Activated CD4-positive, alpha-beta memory T cell treated with anti-CD3 and anti-CD28 coated beads for 36 hours (primary cell): Measurements from ENCODE around the gene HIRIP3. TPM values are rescaled to one million over a fixed set of nuclear protein-coding genes. Genes with fewer than 3 reads are reported as not detected.

Source experiments
- CTCF ChIA-PET: fragments of 350-600 bp; sonication (Branson Sonifier 250); formaldehyde crosslinking; loops from one replicate; lab custom pipeline; 2021; ENCODE audit warnings: antibody characterized with exemption, inconsistent platforms; lab: Charles Lee
- POLR2A ChIA-PET: fragments of 350-600 bp; sonication (Branson Sonifier 250); formaldehyde crosslinking; loops from one replicate; lab custom pipeline; 2021; ENCODE audit warnings: antibody characterized with exemption; lab: Charles Lee
- DNase-seq: peaks from one replicate; pipeline ENCODE4 v3.0.0-alpha.2; 2020
- H3K27ac Mint-ChIP-seq: one replicate; pipeline ENCODE4 v1.8.0; 2021; ENCODE audit warnings: mixed read lengths
- H3K27me3 Mint-ChIP-seq: one replicate; pipeline ENCODE4 v1.8.0; 2021; ENCODE audit warnings: mixed read lengths
- H3K36me3 Mint-ChIP-seq: one replicate; pipeline ENCODE4 v1.8.0; 2021; ENCODE audit warnings: mixed read lengths
- H3K4me1 Mint-ChIP-seq: one replicate; pipeline ENCODE4 v1.8.0; 2021; ENCODE audit warnings: low read depth, mixed read lengths
- H3K4me3 Mint-ChIP-seq: one replicate; pipeline ENCODE4 v1.8.0; 2021; ENCODE audit warnings: mild to moderate bottlenecking, mixed read lengths
- H3K9me3 Mint-ChIP-seq: one replicate; pipeline ENCODE4 v1.8.0; 2021; ENCODE audit warnings: mixed read lengths
- intact Hi-C: fragments of 100-400 bp; cut with micrococcal nuclease; formaldehyde crosslinking; loops from one replicate; pipeline ENCODE4 v1.15.1; 2023
- total RNA-seq, 2 experiments: library from RNA; stranded (reverse); gene quantifications; one replicate each; pipeline ENCODE4 v1.2.3, GENCODE V29; 2021

HIRIP3 gene
- total RNA-seq, 2 experiments from 2014 or later: 40.5 to 40.6 TPM

DNA sequence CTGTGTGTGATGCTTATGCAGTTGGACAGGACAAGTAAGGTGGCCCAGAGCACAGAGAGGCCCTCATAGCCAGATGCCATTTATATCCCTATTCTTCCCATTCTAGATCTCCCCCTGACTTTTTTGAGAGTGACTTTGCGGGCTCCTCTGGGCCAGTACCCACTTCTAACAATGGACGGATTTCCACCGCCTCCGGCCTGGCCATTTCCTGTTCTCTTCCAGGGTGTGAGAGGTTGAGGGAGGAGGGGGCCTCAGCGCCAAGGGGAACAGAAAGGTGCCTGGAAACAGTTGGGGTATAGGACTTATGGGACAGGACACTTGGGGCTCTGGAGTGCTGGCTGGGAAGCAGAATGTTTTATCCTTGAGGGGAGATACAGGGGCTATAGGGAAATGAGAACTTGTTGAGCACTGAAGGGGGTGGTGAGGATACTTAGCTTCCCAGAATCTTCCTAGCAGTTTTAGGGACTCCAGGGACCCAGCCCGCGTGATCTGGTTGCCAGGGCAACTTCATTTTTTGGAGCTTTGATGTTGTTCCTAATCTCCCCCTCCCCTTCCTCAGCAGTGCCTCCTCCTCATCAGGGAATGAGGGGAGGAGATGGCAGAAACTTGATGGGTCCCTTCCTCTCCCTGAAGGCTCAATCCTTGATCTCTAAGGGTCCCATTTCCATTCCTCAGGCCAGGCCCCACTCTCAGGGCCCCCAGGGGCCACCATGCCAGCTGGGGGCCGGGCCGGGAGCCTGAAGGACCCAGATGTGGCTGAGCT is 18.2 kb downstream of the HIRIP3 start:
- intact Hi-C loops: no loop called here
- no peak overlapping the region for H3K4me3 Mint-ChIP-seq
- H3K36me3 Mint-ChIP-seq: peaks cover 30% of the 10 kb centered on the region
- H3K27ac Mint-ChIP-seq: no peak overlapping the region
- ChIA-PET CTCF (interaction anchor here (1.5 to 2.0 kb wide), 3 partner anchors 16 to 277 kb away, joined by 3 to 5 read pairs (median 5); partner anchors contain the start of genes MVP and TMEM219), POLR2A (no interaction called here)
- H3K27me3 Mint-ChIP-seq: no peaks in the 10 kb centered on the region
- H3K9me3 Mint-ChIP-seq: peaks cover 6% of the 10 kb centered on the region
- no peak for DNase-seq
- peaks cover 34% of the 10 kb centered on the region for H3K4me1 Mint-ChIP-seq

DNA sequence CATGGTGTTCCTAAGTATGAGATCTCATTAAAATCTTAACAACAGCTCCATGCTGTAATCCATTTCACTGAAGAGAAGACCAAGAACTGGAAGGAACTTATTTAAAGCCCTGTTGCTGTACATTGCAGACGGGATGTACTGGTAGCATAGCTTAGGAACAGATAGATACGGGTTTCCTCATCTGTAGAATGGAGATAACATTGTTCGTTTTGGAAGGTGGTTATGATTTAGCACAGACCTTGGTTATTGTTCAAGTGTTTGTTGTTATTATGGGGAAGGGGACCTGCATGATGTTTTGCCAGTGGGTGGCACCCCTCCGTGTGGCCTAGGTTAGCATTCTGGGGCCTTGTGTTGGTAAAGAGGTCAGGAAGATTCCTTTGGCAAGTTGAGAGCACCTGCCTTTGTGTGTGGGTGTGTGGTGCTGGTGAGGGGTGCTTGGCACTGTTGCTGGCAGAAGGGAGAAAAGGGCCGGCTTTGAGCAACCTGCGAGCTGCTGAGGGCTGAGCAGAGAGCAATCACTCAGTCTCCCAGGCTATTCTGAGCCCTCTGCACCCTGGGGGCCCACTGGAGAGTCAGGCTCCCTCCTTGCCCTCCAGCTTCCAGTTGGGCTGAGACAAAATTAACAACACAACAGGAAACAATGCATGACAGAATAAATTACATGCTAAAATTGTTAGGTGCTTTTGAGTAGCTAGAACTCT is 19.5 kb downstream of the HIRIP3 start:
- Mint-ChIP-seq H3K36me3 (peaks cover 30% of the 10 kb centered on the region), H3K27ac (peak overlapping the region; percentile 59), H3K9me3 (peaks cover 6% of the 10 kb centered on the region), H3K4me1 (peaks cover 34% of the 10 kb centered on the region), H3K4me3 (peak overlapping the region; percentile 89), H3K27me3 (no peaks in the 10 kb centered on the region)
- intact Hi-C loops: no loop called here
- ChIA-PET POLR2A (interaction anchor here (0.8 to 2.3 kb wide), 3 partner anchors 49 to 158 kb away, joined by 3 to 8 read pairs (median 6); partner anchors contain the start of genes ALDOA and KCTD13), CTCF (interaction anchor here (0.6 to 2.0 kb wide), 7 partner anchors 11 to 275 kb away, joined by 3 to 6 read pairs (median 3); partner anchors contain the start of genes MVP, TLCD3B and TMEM219)
- DNase-seq: no peak

DNA sequence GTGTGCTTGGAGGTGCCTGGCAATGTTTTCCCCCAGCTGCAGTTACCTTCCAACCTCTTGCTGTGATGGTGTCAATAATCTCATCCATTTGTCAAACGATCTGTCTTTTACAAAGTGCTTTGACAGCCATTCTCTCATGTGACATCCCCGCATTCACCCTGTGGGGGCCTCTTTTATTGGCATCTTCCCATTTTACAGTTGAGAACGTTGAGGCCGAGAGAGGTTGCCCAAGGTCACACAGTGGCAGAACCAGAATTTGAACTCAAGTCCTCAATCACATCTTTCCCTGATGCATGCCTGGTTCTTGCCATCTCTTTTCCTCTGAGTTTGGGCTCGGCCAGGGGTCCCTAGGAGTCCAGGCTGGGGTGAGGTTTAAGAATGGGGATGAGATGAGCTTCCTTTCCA is 20.3 kb downstream of the HIRIP3 start:
- H3K36me3 Mint-ChIP-seq: peaks cover 26% of the 10 kb centered on the region
- intact Hi-C loops: no loop called here
- H3K4me1 Mint-ChIP-seq: peaks cover 34% of the 10 kb centered on the region
- H3K27ac Mint-ChIP-seq: peak overlapping the region; percentile 86
- peak overlapping the region; percentile 89 for H3K4me3 Mint-ChIP-seq
- no peak for DNase-seq
- CTCF ChIA-PET: interaction anchor here (1.1 to 2.0 kb wide), 5 partner anchors 14 to 283 kb away, joined by 3 to 6 read pairs (median 4); partner anchors contain the start of genes TLCD3B and TMEM219
- POLR2A ChIA-PET: interaction anchor here (0.8 to 2.3 kb wide), 3 partner anchors 49 to 148 kb away, joined by 5 to 8 read pairs (median 6); partner anchors contain the start of genes ALDOA and KCTD13
- no peaks in the 10 kb centered on the region for H3K27me3 Mint-ChIP-seq
- peaks cover 6% of the 10 kb centered on the region for H3K9me3 Mint-ChIP-seq

DNA sequence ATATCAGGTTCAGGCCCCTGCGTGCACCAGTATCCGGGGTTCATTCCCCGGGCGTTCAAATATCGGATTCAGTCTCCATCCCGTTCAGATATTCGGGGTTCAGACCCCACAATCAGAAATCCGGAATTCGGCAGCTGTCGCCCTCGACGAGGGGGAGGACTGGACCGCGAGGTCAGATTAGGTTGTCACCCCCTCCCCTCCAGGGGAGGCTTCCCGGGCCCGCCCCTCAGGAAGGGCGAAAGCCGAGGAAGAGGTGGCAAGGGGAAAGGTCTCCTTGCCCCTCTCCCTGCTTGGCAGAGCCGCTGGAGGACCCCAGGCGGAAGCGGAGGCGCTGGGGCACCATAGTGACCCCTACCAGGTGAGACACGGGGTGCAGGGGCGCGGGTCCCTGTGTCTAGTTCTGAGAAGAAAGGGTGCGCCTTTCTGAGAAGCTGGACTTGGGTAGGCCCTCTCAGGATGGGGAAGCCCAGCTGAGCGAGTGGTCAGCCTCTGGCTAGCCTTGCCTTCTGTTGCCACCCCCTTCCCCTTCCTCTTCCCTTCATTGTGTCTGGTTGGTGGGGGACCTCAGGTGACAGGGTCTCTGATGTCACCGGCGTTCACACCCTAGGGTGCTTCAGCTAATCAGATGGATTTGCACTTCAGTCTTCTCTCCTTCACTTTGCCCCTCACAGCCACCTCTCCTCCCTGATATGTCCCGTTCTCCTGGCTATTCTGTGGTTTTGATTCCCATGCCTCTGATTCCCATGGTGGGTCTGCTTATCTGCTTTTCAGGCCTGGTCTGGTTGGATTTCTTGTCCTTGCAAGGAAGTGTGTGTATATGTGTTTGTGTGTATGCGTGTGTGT is 20.9 kb downstream of the HIRIP3 start:
- H3K4me3 Mint-ChIP-seq: peak overlapping the region; percentile 89
- peaks cover 24% of the 10 kb centered on the region for H3K36me3 Mint-ChIP-seq
- peak; percentile 43 for DNase-seq
- H3K27ac Mint-ChIP-seq: peak overlapping the region; percentile 86
- ChIA-PET POLR2A (interaction anchor here (0.6 to 2.3 kb wide), 6 partner anchors 13 to 148 kb away, joined by 3 to 25 read pairs (median 10); partner anchors contain the start of genes ALDOA, HIRIP3, INO80E and KCTD13), CTCF (interaction anchor here (1.0 to 1.7 kb wide), 4 partner anchors 57 to 282 kb away, joined by 3 to 6 read pairs (median 3); partner anchors contain the start of gene TLCD3B)
- intact Hi-C loops: no loop called here
- H3K27me3 Mint-ChIP-seq: no peaks in the 10 kb centered on the region
- peaks cover 34% of the 10 kb centered on the region for H3K4me1 Mint-ChIP-seq
- peaks cover 6% of the 10 kb centered on the region for H3K9me3 Mint-ChIP-seq

DNA sequence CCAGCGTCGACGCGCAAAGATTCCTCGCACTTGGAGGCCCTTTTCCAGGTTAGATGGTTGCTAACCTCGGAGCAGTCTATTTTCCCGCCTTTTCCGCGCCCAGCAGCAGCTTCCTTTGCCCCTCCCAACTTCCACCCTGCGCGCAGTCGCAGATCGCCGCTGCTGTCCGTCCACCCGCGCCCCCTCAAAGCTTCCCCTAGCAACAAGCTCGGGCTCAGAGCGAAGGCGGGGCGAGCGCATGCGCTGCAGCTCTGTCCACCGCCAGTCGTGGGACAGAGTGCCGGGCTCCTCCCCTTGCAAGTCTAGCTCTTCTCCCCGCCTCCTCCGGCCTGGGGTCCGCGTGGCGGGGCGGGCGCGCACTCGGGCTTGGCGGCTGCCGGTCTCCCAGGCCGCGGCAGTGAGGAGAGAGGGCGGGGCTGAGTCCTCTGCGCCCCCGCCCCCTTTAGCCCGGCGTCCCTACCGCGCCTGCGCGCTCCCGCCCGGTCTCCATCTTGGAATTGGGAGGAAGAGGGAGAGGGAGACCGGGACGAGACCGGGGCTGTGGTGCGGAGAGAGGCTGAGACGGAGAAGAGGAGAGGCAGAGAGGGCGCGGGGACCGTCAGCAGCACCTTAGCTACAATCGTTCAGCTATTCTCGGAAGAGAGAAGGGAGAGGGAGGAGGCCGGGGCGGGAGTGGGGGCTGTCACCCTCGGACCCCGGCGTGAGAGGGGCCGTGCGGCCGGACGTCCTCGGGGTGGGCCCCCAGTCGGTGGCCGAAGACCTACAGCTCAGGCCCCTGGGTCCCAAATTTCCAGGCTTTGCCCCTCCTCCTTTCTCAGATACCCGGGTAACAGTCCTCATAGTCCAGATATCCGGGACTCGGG is 21.8 kb downstream of the HIRIP3 start, which contains the start of gene TAOK2:
Gene TAOK2, plus strand, starts transcription at position 485 of the 863 bp plus-strand sequence. CDS start 3,905 bp downstream, outside the sequence.
- peaks cover 24% of the 10 kb centered on the region for H3K36me3 Mint-ChIP-seq
- no peaks in the 10 kb centered on the region for H3K27me3 Mint-ChIP-seq
- H3K9me3 Mint-ChIP-seq: peaks cover 6% of the 10 kb centered on the region
- H3K27ac Mint-ChIP-seq: peak within 1 kb of the TSS; percentile 86
- peaks cover 34% of the 10 kb centered on the region for H3K4me1 Mint-ChIP-seq
- peak; percentile 98 for DNase-seq
- POLR2A ChIA-PET: interaction anchor here (0.6 to 2.3 kb wide), 10 partner anchors 9 to 112 kb away, joined by 3 to 25 read pairs (median 4); partner anchors contain the start of genes HIRIP3, INO80E, KCTD13 and TMEM219
- intact Hi-C loops: loop anchor here (1.0 to 2.0 kb wide), 4 partner anchors 11 to 164 kb away; partner anchors contain the start of genes INO80E, KCTD13 and TMEM219
- CTCF ChIA-PET: interaction anchor here (0.6 to 2.3 kb wide), 10 partner anchors 12 to 436 kb away, joined by 3 to 13 read pairs (median 4); partner anchors contain the start of genes PAGR1 and TMEM219
- H3K4me3 Mint-ChIP-seq: peak within 1 kb of the TSS; percentile 89

DNA sequence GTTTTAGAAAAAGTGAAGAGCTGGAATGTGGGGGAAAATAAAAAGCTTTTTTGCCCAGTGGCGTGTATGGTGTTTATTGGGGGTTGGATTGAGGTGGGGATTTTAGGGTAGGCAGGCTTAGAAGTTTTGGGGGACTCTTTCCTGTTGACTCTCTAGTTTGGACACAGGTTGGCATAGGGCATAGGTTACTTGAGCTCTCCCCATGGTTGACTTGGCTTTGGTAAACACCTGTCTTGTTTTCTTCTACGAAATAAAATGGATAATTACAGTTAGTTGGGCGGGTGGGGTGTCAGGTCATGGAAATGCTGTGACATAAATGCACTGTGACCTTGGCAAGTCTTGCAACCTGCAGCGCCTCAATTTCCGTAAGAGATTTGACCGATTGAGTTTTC is 22.4 kb downstream of the HIRIP3 start:
- no peak for DNase-seq

DNA sequence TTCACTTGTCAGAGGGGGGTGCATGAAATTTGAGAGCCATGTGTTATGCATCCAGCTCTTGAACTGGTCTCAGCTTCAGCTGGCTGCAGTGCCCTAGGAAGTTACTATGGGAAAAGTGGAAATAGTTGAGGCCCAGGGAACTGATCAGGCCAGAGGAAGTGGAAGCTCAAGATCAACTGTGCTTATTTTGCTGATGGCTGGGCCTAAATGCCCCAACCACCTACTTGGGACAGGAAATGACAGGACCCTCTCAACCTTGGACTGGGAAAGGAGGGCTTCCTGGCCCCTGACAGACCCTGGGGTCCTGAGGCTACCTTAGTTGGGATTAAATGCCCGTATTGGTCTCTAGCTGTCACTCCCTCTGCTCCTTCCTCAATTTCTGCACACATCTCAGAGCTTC is 22.9 kb downstream of the HIRIP3 start:
- peak; percentile 9 for DNase-seq
- Mint-ChIP-seq H3K36me3 (peaks cover 24% of the 10 kb centered on the region), H3K4me1 (peaks cover 34% of the 10 kb centered on the region), H3K27ac (peak overlapping the region; percentile 67), H3K4me3 (no peak overlapping the region), H3K9me3 (peaks cover 6% of the 10 kb centered on the region), H3K27me3 (no peaks in the 10 kb centered on the region)
- ChIA-PET CTCF (interaction anchor here (0.8 to 2.3 kb wide), 7 partner anchors 11 to 165 kb away, joined by 3 to 13 read pairs (median 4); partner anchors contain the start of genes KCTD13, PAGR1 and TMEM219), POLR2A (interaction anchor here (1.2 to 2.3 kb wide), 3 partner anchors 8 to 46 kb away, joined by 5 to 25 read pairs (median 13); partner anchors contain the start of genes KCTD13 and TMEM219)
- intact Hi-C loops: loop anchor here (2.0 kb wide), 1 partner anchor 46 kb away; the partner anchor contains the start of gene KCTD13

More for the DNA sequence above, 22.4 kb downstream of the HIRIP3 start:
- Mint-ChIP-seq H3K4me3 (peak overlapping the region; percentile 89), H3K9me3 (peaks cover 6% of the 10 kb centered on the region), H3K4me1 (peaks cover 34% of the 10 kb centered on the region), H3K27ac (peak overlapping the region; percentile 67), H3K27me3 (no peaks in the 10 kb centered on the region), H3K36me3 (peaks cover 24% of the 10 kb centered on the region)
- CTCF ChIA-PET: interaction anchor here (0.6 to 2.3 kb wide), 9 partner anchors 11 to 436 kb away, joined by 3 to 13 read pairs (median 4); partner anchors contain the start of genes KCTD13, PAGR1 and TMEM219
- intact Hi-C loops: loop anchor here (1.0 to 2.0 kb wide), 4 partner anchors 11 to 164 kb away; partner anchors contain the start of genes INO80E, KCTD13 and TMEM219
- POLR2A ChIA-PET: interaction anchor here (0.8 to 2.3 kb wide), 9 partner anchors 9 to 111 kb away, joined by 3 to 25 read pairs (median 5); partner anchors contain the start of genes HIRIP3, INO80E, KCTD13 and TMEM219

DNA sequence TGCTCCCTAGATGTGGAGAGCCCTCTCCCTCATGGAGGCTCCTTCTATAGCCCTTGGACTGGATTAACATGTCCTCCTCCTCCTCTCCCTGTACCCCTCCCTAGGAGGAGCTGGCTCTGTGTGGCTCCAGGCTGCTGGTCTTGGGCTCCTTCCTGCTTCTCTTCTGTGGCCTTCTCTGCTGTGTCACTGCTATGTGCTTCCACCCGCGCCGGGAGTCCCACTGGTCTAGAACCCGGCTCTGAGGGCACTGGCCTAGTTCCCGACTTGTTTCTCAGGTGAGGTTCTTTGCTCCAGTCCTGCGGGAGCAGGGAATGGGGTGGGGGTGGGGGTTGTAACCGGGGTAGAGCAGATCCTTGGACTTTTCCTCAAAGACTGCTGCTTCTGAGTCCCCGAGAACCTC is 24.1 kb downstream of the HIRIP3 start:
- POLR2A ChIA-PET: no interaction called here
- H3K27ac Mint-ChIP-seq: no peak overlapping the region
- peaks cover 24% of the 10 kb centered on the region for H3K4me1 Mint-ChIP-seq
- H3K27me3 Mint-ChIP-seq: no peaks in the 10 kb centered on the region
- H3K9me3 Mint-ChIP-seq: peaks cover 6% of the 10 kb centered on the region
- DNase-seq: no peak
- CTCF ChIA-PET: interaction anchor here (0.6 to 2.3 kb wide), 2 partner anchors 35 to 123 kb away, joined by 3 to 5 read pairs; no protein-coding TSS in a partner anchor
- no peak overlapping the region for H3K4me3 Mint-ChIP-seq
- H3K36me3 Mint-ChIP-seq: peaks cover 24% of the 10 kb centered on the region
- intact Hi-C loops: no loop called here

DNA sequence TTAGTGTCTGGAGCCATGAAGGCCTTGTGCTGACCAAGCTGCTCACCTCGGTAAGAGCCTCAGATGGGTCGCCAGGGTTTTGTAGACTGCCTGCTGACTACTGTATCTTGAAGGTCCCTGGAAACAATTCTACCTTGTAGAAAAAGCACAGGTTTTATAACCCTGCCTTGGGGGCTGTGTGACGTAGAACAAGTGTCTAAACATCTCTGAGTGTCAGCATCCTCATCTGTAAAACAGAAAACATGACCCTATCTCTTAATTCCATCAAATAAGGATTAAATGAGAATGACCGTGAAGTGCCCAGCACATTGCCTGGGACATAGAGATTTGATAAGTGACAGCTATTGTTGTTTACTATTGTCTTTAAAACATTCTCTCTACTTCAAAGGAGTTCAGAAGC is 27.2 kb downstream of the HIRIP3 start:
- POLR2A ChIA-PET: no interaction called here
- DNase-seq: no peak
- CTCF ChIA-PET: no interaction called here
- intact Hi-C loops: no loop called here
- Mint-ChIP-seq H3K27me3 (no peaks in the 10 kb centered on the region), H3K4me3 (no peak overlapping the region), H3K4me1 (peaks cover 6% of the 10 kb centered on the region), H3K36me3 (peaks cover 23% of the 10 kb centered on the region), H3K9me3 (peaks cover 4% of the 10 kb centered on the region), H3K27ac (no peak overlapping the region)
